H9 (cell line): ENCODE measurements around the gene TENM3. TPM values are rescaled to one million over a fixed set of nuclear protein-coding genes. Genes with fewer than 3 reads are reported as not detected.

ENCODE experiments used
- DNase-seq: peaks from one replicate; pipeline ENCODE4 v3.0.0-alpha.2; 2017
- H2AFZ ChIP-seq: one replicate; pipeline ENCODE4 v1.6.1; 2013; ENCODE audit warnings: mild to moderate bottlenecking, low read length, control low read depth, moderate library complexity
- H2AK5ac ChIP-seq: 2 replicates; pipeline ENCODE4 v1.6.1; 2013; ENCODE audit warnings: low read length, control low read depth, mixed read lengths; ENCODE audit not compliant: insufficient read length
- H2BK120ac ChIP-seq: one replicate; pipeline ENCODE4 v1.6.1; 2013; ENCODE audit warnings: low read depth, mild to moderate bottlenecking, low read length, control low read depth, inconsistent platforms; ENCODE audit not compliant: poor library complexity, severe bottlenecking
- H2BK12ac ChIP-seq: 2 replicates; pipeline ENCODE4 v1.6.1; 2013; ENCODE audit warnings: low read length, control low read depth, mixed read lengths, low read depth; ENCODE audit not compliant: insufficient read length
- H2BK15ac ChIP-seq: 2 replicates; pipeline ENCODE4 v1.6.1; 2013; ENCODE audit warnings: low read depth, low read length, control low read depth
- H2BK20ac ChIP-seq: one replicate; pipeline ENCODE4 v1.6.1; 2013; ENCODE audit warnings: low read depth, mild to moderate bottlenecking, low read length, control low read depth, inconsistent platforms; ENCODE audit not compliant: poor library complexity, severe bottlenecking
- H2BK5ac ChIP-seq: 2 replicates; pipeline ENCODE4 v1.6.1; 2013; ENCODE audit warnings: low read length, control low read depth, mixed read lengths; ENCODE audit not compliant: insufficient read length
- H3K14ac ChIP-seq: 2 replicates; pipeline ENCODE4 v1.6.1; 2013; ENCODE audit warnings: low read length, control low read depth; ENCODE audit not compliant: insufficient read depth
- H3K18ac ChIP-seq: 2 replicates; pipeline ENCODE4 v1.6.1; 2013; ENCODE audit warnings: low read depth, mild to moderate bottlenecking, mixed read lengths, low read length, control low read depth; ENCODE audit not compliant: insufficient read length
- H3K23ac ChIP-seq: 2 replicates; pipeline ENCODE4 v1.6.1; 2013; ENCODE audit warnings: low read length, control low read depth, mixed read lengths, low read depth; ENCODE audit not compliant: insufficient read length
- H3K23me2 ChIP-seq: 2 replicates; pipeline ENCODE4 v1.6.1; 2013; ENCODE audit warnings: low read depth, mild to moderate bottlenecking, mixed read lengths, low read length, control low read depth; ENCODE audit not compliant: insufficient read length, poor library complexity, severe bottlenecking
- H3K27ac ChIP-seq: 2 replicates; pipeline ENCODE4 v1.5.1; 2013; ENCODE audit warnings: low read length, control low read depth, mixed read lengths, low read depth; ENCODE audit not compliant: insufficient read length
- H3K27me3 ChIP-seq: 2 replicates; pipeline ENCODE4 v1.6.1; 2013; ENCODE audit warnings: low read length, control low read depth, inconsistent platforms; ENCODE audit not compliant: insufficient read depth
- H3K4ac ChIP-seq: 2 replicates; pipeline ENCODE4 v1.6.1; 2013; ENCODE audit warnings: low read depth, mild to moderate bottlenecking, control low read depth, inconsistent platforms, low read length, moderate library complexity
- H3K4me1 ChIP-seq: 2 replicates; pipeline ENCODE4 v1.6.1; 2013; ENCODE audit warnings: low read length, control low read depth, inconsistent platforms; ENCODE audit not compliant: insufficient read depth
- H3K4me2 ChIP-seq: 2 replicates; pipeline ENCODE4 v1.6.1; 2013; ENCODE audit warnings: low read length, control low read depth, mixed read lengths; ENCODE audit not compliant: insufficient read length, insufficient read depth
- H3K56ac ChIP-seq: 2 replicates; pipeline ENCODE4 v1.6.1; 2013; ENCODE audit warnings: low read depth, mild to moderate bottlenecking, mixed read lengths, low read length, control low read depth; ENCODE audit not compliant: insufficient read length
- H3K79me1 ChIP-seq: 2 replicates; pipeline ENCODE4 v1.6.1; 2013; ENCODE audit warnings: low read depth, mild to moderate bottlenecking, moderate library complexity, low read length, control low read depth, inconsistent platforms; ENCODE audit not compliant: insufficient read depth, poor library complexity, severe bottlenecking
- H3K79me2 ChIP-seq: 2 replicates; pipeline ENCODE4 v1.6.1; 2013; ENCODE audit warnings: low read length, control low read depth, inconsistent platforms; ENCODE audit not compliant: insufficient read depth
- H3K9ac ChIP-seq: 2 replicates; pipeline ENCODE4 v1.6.1; 2013; ENCODE audit warnings: low read length, control low read depth, mixed read lengths; ENCODE audit not compliant: insufficient read length; ENCODE audit errors: extremely low read depth
- H3K9me3 ChIP-seq: one replicate; pipeline ENCODE4 v1.6.1; 2013; ENCODE audit warnings: low read depth, low read length, inconsistent platforms; ENCODE audit not compliant: control insufficient read depth
- H3T11ph ChIP-seq: one replicate; pipeline ENCODE4 v1.6.1; 2013; ENCODE audit warnings: mild to moderate bottlenecking, low read length, control low read depth, inconsistent platforms
- H4K20me1 ChIP-seq: one replicate; pipeline ENCODE4 v1.6.1; 2013; ENCODE audit not compliant: control insufficient read depth, insufficient read length, insufficient read depth
- H4K5ac ChIP-seq: 2 replicates; pipeline ENCODE4 v1.6.1; 2013; ENCODE audit warnings: low read depth, mild to moderate bottlenecking, mixed read lengths, low read length, control low read depth; ENCODE audit not compliant: insufficient read length
- H4K8ac ChIP-seq: replicated peaks from 2 replicates; pipeline ENCODE4 v1.6.1; 2013; ENCODE audit warnings: low read length, control low read depth, mixed read lengths, low read depth; ENCODE audit not compliant: insufficient read length
- H4K91ac ChIP-seq: 2 replicates; pipeline ENCODE4 v1.6.1; 2013; ENCODE audit warnings: low read depth, mild to moderate bottlenecking, moderate library complexity, mixed read lengths, low read length, control low read depth; ENCODE audit not compliant: insufficient read length
- H3K27ac Mint-ChIP-seq, 3 experiments: 2 replicates in 2 of 3; 3 replicates in 1 of 3; pipeline ENCODE4 v1.8.0; 2020 to 2021; ENCODE audit warnings: mixed read lengths in 3 of 3, mild to moderate bottlenecking in 1 of 3, moderate library complexity in 1 of 3
- H3K27me3 Mint-ChIP-seq: 2 replicates; pipeline ENCODE4 v1.8.0; 2021; ENCODE audit warnings: low read depth, mild to moderate bottlenecking, moderate library complexity, mixed read lengths
- H3K36me3 Mint-ChIP-seq, 3 experiments: 2 replicates in 2 of 3; 3 replicates in 1 of 3; pipeline ENCODE4 v1.8.0; 2020 to 2021; ENCODE audit warnings: low read depth in 3 of 3, mixed read lengths in 3 of 3; ENCODE audit not compliant: insufficient read depth in 1 of 3
- H3K4me1 Mint-ChIP-seq, 2 experiments: 2 replicates each; pipeline ENCODE4 v1.8.0; 2020; ENCODE audit warnings: mixed read lengths in 2 of 2
- H3K4me3 Mint-ChIP-seq, 2 experiments: 2 replicates in 1 of 2; 3 replicates in 1 of 2; pipeline ENCODE4 v1.8.0; 2020 to 2021; ENCODE audit warnings: mild to moderate bottlenecking in 2 of 2, mixed read lengths in 2 of 2, moderate library complexity in 1 of 2
- H3K9me3 Mint-ChIP-seq, 2 experiments: 2 replicates in 1 of 2; 3 replicates in 1 of 2; pipeline ENCODE4 v1.8.0; 2020; ENCODE audit warnings: mild to moderate bottlenecking in 2 of 2, mixed read lengths in 2 of 2, moderate library complexity in 1 of 2
- WGBS: extraction: QIAGEN DNeasy Blood & Tissue Kit; methylation state at CpG from one replicate; pipeline ENCODE4 v1.1.7; 2013; ENCODE audit warnings: missing lambda C conversion rate, low lambda C conversion rate, mixed read lengths; ENCODE audit not compliant: insufficient read length; ENCODE audit errors: extremely low coverage; 5-methylcytosine and 5-hydroxymethylcytosine counted together
- total RNA-seq: library from RNA; stranded (reverse); gene quantifications from 2 replicates; pipeline ENCODE4 v1.2.1, GENCODE V29; 2021
- TF ChIP-seq, protein P1 (sequence below): fragments of 200-600 bp; sonication (generic); conservative IDR thresholded peaks from 3 replicates; pipeline ENCODE4 v1.8.0; 2021; ENCODE audit warnings: antibody characterized with exemption, mild to moderate bottlenecking

The TENM3 gene
- total RNA-seq, 1 experiment from 2014 or later, result 49.6 TPM

DNA sequence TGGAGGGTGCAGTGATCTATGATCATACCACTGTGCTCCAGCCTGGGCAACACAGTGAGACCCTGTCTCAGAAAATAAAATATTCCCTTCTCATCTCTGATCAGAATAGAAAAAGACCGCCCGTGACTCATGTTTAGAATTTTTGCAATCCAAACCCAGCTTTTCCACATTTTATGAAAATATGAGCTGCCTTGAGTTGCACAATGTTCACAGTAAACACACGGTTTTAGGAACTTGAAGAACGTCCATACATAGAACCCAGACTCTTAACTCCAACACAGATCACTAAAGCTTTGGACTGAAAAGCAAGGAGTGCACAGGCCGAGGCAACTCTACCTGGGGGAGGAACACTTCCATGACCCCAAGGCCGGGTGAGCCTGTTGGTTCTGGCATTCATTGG, 305.0 kb downstream of the TENM3 start:
- no peak overlapping the region for H2BK15ac ChIP-seq
- no peak overlapping the region for H4K5ac ChIP-seq
- no peaks in the 10 kb centered on the region for H3K27me3 ChIP-seq
- peaks cover 6% of the 10 kb centered on the region for H3K79me1 ChIP-seq
- H3K27ac Mint-ChIP-seq, result peak overlapping the region in 1 of 3 experiments; percentile 85; a peak in 1 of 7 replicates
- peaks cover 30 to 40% of the 10 kb centered on the region in 2 experiments for H3K4me1 Mint-ChIP-seq
- no peaks in the 10 kb centered on the region for H3K9me3 ChIP-seq
- WGBS, result no CpG with 5 or more reads among the region's 6 CpGs
- H3K9ac ChIP-seq, result no peak overlapping the region
- H2AFZ ChIP-seq, result no peak overlapping the region
- H3K14ac ChIP-seq, result no peak overlapping the region
- no peak overlapping the region for H3K56ac ChIP-seq
- H3K4ac ChIP-seq, result no peak overlapping the region
- DNase-seq, result no peak
- H3T11ph ChIP-seq, result no peak overlapping the region
- peaks cover 0 to 3% (median 0%) of the 10 kb centered on the region in 3 experiments; a peak in 2 of 7 replicates for H3K36me3 Mint-ChIP-seq
- H3K4me1 ChIP-seq, result peaks cover 2% of the 10 kb centered on the region; the same call in 1 of the 2 replicates
- H3K27me3 Mint-ChIP-seq, result no peaks in the 10 kb centered on the region
- no peak overlapping the region for H3K27ac ChIP-seq
- H3K9me3 Mint-ChIP-seq, result no peaks in the 10 kb centered on the region
- H3K79me2 ChIP-seq, result no peaks in the 10 kb centered on the region
- no peak overlapping the region for H2BK12ac ChIP-seq
- H3K23ac ChIP-seq, result no peak overlapping the region
- no peak overlapping the region for H2AK5ac ChIP-seq
- H2BK120ac ChIP-seq, result no peak overlapping the region
- H4K8ac ChIP-seq, result no peak overlapping the region
- no peak overlapping the region for H2BK5ac ChIP-seq
- H2BK20ac ChIP-seq, result no peak overlapping the region
- no peaks in the 10 kb centered on the region for H3K23me2 ChIP-seq
- TF ChIP-seq, protein P1, sequence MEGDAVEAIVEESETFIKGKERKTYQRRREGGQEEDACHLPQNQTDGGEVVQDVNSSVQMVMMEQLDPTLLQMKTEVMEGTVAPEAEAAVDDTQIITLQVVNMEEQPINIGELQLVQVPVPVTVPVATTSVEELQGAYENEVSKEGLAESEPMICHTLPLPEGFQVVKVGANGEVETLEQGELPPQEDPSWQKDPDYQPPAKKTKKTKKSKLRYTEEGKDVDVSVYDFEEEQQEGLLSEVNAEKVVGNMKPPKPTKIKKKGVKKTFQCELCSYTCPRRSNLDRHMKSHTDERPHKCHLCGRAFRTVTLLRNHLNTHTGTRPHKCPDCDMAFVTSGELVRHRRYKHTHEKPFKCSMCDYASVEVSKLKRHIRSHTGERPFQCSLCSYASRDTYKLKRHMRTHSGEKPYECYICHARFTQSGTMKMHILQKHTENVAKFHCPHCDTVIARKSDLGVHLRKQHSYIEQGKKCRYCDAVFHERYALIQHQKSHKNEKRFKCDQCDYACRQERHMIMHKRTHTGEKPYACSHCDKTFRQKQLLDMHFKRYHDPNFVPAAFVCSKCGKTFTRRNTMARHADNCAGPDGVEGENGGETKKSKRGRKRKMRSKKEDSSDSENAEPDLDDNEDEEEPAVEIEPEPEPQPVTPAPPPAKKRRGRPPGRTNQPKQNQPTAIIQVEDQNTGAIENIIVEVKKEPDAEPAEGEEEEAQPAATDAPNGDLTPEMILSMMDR, result no peak
- no peak overlapping the region for H4K91ac ChIP-seq
- H3K18ac ChIP-seq, result no peak overlapping the region
- no peak overlapping the region for H3K4me2 ChIP-seq
- H4K20me1 ChIP-seq, result no peaks in the 10 kb centered on the region
- no peak overlapping the region for H3K4me3 Mint-ChIP-seq
